OCI-LY1 (cell line): ENCODE measurements around the gene MAPK12.

Experiments used
- H2AFZ ChIP-seq: fragments of 200-600 bp; sonication (generic), shearing (Covaris generic); 2 replicates; pipeline ENCODE4 v1.6.0; 2014; ENCODE audit warnings: antibody characterized with exemption, mild to moderate bottlenecking, low read length
- H3F3A ChIP-seq: fragments of 200-600 bp; sonication (generic), shearing (Covaris generic); 2 replicates; pipeline ENCODE4 v1.6.0; 2014; ENCODE audit warnings: mild to moderate bottlenecking, antibody characterized with exemption, low read length, moderate library complexity; ENCODE audit not compliant: insufficient read depth
- H3K27ac ChIP-seq: fragments of 200-600 bp; sonication (generic); 2 replicates; pipeline ENCODE4 v1.5.1; 2014; ENCODE audit warnings: low read length, mixed run types, mild to moderate bottlenecking, low read depth; ENCODE audit not compliant: poor library complexity, severe bottlenecking
- H3K27me3 ChIP-seq: fragments of 200-600 bp; sonication (generic); 2 replicates; pipeline ENCODE4 v1.6.0; 2014; ENCODE audit warnings: antibody characterized with exemption, mild to moderate bottlenecking, low read length, moderate library complexity; ENCODE audit not compliant: insufficient read depth
- H3K36me3 ChIP-seq: fragments of 200-600 bp; sonication (generic); 2 replicates; pipeline ENCODE4 v1.6.1; 2014; ENCODE audit warnings: mild to moderate bottlenecking, antibody characterized with exemption, low read length, moderate library complexity, mixed read lengths; ENCODE audit not compliant: insufficient read depth
- H3K4me1 ChIP-seq: fragments of 200-600 bp; sonication (generic); 2 replicates; pipeline ENCODE4 v1.5.1; 2014; ENCODE audit warnings: mild to moderate bottlenecking, low read length, moderate library complexity; ENCODE audit not compliant: insufficient read depth, severe bottlenecking
- H3K4me2 ChIP-seq: fragments of 200-600 bp; sonication (generic), shearing (Covaris generic); 2 replicates; pipeline ENCODE4 v1.6.1; 2014; ENCODE audit warnings: low read length
- H3K4me3 ChIP-seq: fragments of 200-600 bp; sonication (generic); 2 replicates; pipeline ENCODE4 v1.5.1; 2014; ENCODE audit warnings: low read length, low read depth, mild to moderate bottlenecking, mixed read lengths; ENCODE audit not compliant: poor library complexity, severe bottlenecking
- H3K79me2 ChIP-seq: fragments of 200-600 bp; shearing (Covaris generic); 2 replicates; pipeline ENCODE4 v1.6.1; 2016; ENCODE audit warnings: mixed run types, low read length, mixed read lengths; ENCODE audit not compliant: insufficient read depth
- H3K9ac ChIP-seq: fragments of 200-600 bp; sonication (generic), shearing (Covaris generic); 2 replicates; pipeline ENCODE4 v1.6.1; 2014; ENCODE audit warnings: mild to moderate bottlenecking, low read length, mixed read lengths
- H3K9me2 ChIP-seq: fragments of 200-600 bp; sonication (generic), shearing (Covaris generic); 2 replicates; pipeline ENCODE4 v1.6.1; 2014; ENCODE audit warnings: low read depth, mild to moderate bottlenecking, low read length, mixed read lengths
- H3K9me3 ChIP-seq: fragments of 200-600 bp; shearing (Covaris generic); 2 replicates; pipeline ENCODE4 v1.6.1; 2014; ENCODE audit warnings: low read length, mixed read lengths
- H4K20me1 ChIP-seq: fragments of 200-600 bp; sonication (generic), shearing (Covaris generic); 2 replicates; pipeline ENCODE4 v1.6.0; 2016; ENCODE audit warnings: mild to moderate bottlenecking, low read length; ENCODE audit not compliant: insufficient read depth
- EZH2 ChIP-seq: fragments of 200-600 bp; sonication (generic), shearing (Covaris generic); IDR thresholded peaks from 2 replicates; pipeline ENCODE4 v1.8.0; 2017; ENCODE audit warnings: borderline replicate concordance, mixed run types, mild to moderate bottlenecking, antibody characterized with exemption, low read length, moderate library complexity, mixed read lengths
- TF ChIP-seq, protein P1 (sequence below): fragments of 200-600 bp; sonication (generic), shearing (Covaris generic); IDR thresholded peaks from 2 replicates; pipeline ENCODE4 v1.5.1; 2017; ENCODE audit warnings: mild to moderate bottlenecking, antibody characterized with exemption, low read length, moderate library complexity, mixed read lengths

The MAPK12 gene

DNA sequence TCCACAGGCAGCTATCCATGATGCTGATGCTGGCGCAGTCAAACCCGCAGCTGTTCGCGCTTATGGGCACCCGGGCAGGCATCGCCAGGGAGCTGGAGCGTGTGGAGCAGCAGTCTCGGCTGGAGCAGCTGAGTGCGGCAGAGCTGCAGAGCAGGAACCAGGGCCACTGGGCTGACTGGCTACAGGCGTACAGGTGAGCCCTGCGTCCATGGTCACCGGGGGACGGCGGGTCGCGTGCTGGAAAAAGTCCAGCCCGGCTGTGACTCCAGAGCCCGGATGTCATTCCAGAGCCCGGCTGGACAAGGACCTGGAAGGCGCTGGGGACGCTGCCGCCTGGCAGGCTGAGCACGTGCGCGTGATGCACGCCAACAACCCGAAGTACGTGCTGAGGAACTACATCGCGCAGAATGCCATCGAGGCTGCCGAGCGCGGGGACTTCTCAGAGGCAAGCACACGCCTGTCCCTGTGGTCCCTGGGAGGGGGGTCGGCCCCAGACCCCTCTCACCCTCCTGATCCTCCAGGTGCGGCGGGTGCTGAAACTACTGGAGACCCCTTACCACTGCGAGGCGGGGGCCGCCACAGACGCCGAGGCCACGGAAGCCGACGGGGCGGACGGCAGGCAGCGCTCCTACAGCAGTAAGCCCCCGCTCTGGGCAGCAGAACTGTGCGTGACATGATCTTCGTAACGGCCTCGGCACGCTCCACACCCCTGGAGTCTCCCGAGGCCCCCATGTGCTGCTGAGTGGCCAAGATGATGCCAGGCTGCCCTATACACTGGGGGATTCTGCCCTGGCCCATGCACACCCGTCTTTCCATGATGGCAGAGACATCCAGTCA lies 44.6 kb downstream of the MAPK12 start:
- Histone ChIP-seq H3K36me3 (peaks cover 98% of the 10 kb centered on the region), H3K27ac (no peak overlapping the region)

DNA sequence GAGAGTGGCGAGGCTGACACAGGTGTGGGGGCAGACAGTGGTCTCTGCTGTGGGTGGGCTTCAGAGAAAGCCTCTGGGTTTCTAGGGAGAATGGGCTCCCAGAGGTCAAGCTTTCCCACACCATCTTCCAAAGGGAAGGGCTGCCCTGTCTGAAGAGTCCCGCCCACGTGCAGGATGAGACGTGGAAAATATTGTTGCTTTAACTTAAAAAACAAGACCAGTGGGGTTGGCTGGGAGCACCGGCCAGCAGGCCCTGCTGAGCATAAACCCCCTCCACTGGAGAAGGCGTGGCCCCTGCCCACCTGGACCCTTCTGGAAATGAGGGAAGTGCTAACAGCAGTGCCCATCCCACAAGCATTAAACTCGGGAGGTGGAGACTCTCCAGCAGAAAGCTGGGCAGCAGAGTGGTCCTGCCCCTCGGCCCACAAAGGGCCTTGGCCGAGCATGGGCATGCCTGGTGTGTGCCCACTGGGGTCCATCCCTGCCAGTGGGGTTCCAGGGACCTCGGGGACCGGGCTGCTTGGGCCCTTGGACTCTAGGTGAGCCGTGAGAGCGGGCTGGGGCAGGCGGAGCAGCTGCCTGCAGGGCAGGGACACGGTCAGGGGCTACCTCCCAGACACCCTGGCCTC lies 45.3 kb downstream of the MAPK12 start:
- no peaks in the 10 kb centered on the region for H3K4me1 ChIP-seq
- no peak overlapping the region for H2AFZ ChIP-seq
- no peaks in the 10 kb centered on the region for H4K20me1 ChIP-seq
- H3K4me3 ChIP-seq: no peak overlapping the region
- no peaks in the 10 kb centered on the region for H3K9me2 ChIP-seq
- no peaks in the 10 kb centered on the region for H3K9me3 ChIP-seq
- no peaks in the 10 kb centered on the region for H3K27me3 ChIP-seq
- no peak overlapping the region for H3K27ac ChIP-seq
- no peaks in the 10 kb centered on the region for H3F3A ChIP-seq
- no peak overlapping the region for H3K4me2 ChIP-seq
- no peak overlapping the region for H3K9ac ChIP-seq
- peaks cover 7% of the 10 kb centered on the region for H3K79me2 ChIP-seq
- peaks cover 97% of the 10 kb centered on the region for H3K36me3 ChIP-seq
- TF ChIP-seq, protein P1, sequence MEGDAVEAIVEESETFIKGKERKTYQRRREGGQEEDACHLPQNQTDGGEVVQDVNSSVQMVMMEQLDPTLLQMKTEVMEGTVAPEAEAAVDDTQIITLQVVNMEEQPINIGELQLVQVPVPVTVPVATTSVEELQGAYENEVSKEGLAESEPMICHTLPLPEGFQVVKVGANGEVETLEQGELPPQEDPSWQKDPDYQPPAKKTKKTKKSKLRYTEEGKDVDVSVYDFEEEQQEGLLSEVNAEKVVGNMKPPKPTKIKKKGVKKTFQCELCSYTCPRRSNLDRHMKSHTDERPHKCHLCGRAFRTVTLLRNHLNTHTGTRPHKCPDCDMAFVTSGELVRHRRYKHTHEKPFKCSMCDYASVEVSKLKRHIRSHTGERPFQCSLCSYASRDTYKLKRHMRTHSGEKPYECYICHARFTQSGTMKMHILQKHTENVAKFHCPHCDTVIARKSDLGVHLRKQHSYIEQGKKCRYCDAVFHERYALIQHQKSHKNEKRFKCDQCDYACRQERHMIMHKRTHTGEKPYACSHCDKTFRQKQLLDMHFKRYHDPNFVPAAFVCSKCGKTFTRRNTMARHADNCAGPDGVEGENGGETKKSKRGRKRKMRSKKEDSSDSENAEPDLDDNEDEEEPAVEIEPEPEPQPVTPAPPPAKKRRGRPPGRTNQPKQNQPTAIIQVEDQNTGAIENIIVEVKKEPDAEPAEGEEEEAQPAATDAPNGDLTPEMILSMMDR: no peak
- TF ChIP-seq EZH2: no peak

More for the DNA sequence above, 44.6 kb downstream of the MAPK12 start:
- H3K9me2 ChIP-seq: no peaks in the 10 kb centered on the region
- H2AFZ ChIP-seq: no peak overlapping the region
- H3K9ac ChIP-seq: no peak overlapping the region
- H3K4me3 ChIP-seq: no peak overlapping the region
- H3F3A ChIP-seq: no peaks in the 10 kb centered on the region
- H3K4me2 ChIP-seq: no peak overlapping the region
- TF ChIP-seq, protein P1: no peak
- TF ChIP-seq EZH2: no peak
- no peaks in the 10 kb centered on the region for H4K20me1 ChIP-seq
- no peaks in the 10 kb centered on the region for H3K9me3 ChIP-seq
- no peaks in the 10 kb centered on the region for H3K27me3 ChIP-seq
- H3K79me2 ChIP-seq: peaks cover 6% of the 10 kb centered on the region
- no peaks in the 10 kb centered on the region for H3K4me1 ChIP-seq

DNA sequence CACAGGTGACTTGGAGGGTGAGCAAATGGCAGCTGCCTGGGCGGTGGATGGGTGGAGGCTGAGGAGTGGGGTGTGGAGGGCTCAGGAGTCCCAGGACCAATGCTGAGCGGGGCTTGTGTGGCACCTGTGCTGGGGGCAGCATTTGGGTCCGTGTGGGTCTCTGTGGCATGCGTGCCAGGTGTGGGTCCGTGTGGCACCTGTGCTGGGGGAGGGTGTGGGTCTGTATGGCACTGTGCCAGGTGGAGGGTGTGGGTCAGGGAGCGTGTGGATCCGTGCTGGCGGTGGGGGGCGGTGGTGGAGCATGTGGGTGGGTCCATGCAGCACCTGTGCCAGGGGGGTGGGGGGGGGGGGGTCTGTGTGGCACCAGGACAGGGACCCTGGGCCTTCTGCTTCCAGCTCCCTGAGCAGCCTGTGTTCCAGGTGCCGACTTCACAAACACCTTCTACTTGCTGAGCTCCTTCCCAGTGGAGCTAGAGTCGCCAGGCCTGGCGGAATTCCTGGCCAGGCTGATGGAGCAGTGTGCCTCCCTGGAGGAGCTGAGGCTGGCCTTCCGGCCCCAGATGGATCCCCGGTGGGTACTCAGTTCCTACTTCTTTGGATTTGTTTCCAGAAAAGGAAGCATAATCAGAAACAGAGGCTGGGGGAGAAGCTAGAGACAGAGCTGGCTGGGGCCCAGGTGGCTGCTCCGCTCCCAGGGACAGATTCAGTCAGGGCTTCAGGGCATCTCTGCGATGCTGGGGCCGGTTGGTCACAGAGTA lies 46.0 kb downstream of the MAPK12 start:
- Histone ChIP-seq H3K9me2 (no peaks in the 10 kb centered on the region), H3K4me2 (no peak overlapping the region), H3K4me1 (no peaks in the 10 kb centered on the region), H4K20me1 (no peaks in the 10 kb centered on the region), H3F3A (no peaks in the 10 kb centered on the region), H3K36me3 (peaks cover 97% of the 10 kb centered on the region), H3K27ac (peak overlapping the region; percentile 26), H3K4me3 (no peak overlapping the region), H3K79me2 (peaks cover 7% of the 10 kb centered on the region), H3K27me3 (no peaks in the 10 kb centered on the region), H3K9me3 (no peaks in the 10 kb centered on the region), H2AFZ (no peak overlapping the region), H3K9ac (no peak overlapping the region)
- no peak for TF ChIP-seq EZH2
- TF ChIP-seq, protein P1: no peak
